ENCODE measurements around the gene SMARCC1.
A peak's percentile ranks its signal among the peaks of the same experiment; 100 is the strongest.

Gene SMARCC1

DNA sequence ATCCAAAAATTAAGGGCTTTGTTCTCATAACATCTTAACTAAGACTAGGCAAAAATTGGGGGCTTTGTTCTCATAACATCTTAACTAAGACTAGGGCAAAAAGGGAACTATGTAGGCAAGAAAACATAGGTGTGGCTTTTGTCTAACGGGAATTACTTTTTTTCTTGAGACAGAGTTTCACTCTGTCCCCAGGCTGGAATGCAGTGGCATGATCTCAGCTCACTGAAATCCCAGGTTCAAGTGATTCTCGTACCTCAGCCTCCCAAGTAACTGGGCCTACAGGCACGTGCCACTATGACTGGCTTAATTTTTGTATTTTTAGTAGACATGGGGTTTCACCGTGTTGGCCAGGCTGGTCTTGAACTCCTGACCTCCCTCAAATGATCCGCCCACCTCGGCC is 153.3 kb downstream of the SMARCC1 start:
- DNase-seq = no peak

- no peak for DNase-seq
Observed at GRCh38 chr3:47622671-47623461, 158.8 kb downstream of the SMARCC1 start.

DNA sequence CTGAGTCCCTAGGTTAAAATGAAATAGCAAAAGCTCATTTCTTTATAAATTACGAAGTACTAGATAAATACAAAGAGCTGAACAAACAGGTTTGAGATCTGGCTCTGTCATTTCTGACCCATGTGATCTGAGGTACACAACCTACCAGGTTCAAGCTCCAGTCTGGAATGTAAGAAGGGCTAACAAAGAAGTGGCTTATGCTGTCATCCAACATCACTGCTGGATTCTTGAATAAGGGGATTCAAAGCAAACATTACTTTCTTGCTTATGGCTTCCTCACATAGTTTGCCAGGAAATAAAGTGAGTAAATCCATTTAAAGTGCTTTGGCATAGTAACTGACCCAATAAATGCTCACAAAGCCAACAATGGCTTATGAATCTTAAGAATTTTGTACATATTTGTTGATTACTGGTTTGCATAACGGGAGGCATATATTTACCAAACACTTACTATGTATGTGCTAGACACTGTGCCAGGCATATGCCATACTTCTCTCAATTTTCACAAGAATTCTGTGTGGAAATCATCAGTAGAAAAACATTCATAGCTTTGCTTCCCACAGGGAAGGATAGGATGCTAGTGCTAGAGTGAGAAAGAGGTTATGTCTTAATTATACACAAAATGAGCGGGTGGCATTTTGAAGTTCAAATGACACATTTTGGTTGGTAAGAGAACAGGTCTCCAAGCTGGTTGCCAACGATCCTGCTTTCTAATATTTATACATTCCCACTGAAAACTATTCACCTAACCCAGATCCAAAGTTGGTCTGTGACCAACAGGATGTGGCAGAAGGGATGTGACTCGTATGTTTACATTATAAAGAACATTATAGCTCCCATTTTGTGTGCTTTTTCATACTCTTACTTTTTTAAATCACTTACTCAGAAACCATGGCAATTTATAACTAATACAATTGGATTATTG is 164.3 kb downstream of the SMARCC1 start:
- DNase-seq = no peak

GRCh38 chr3:47614788-47615187 is 166.9 kb downstream of the SMARCC1 start:
- no peak for DNase-seq

GRCh38 chr3:47613722-47614121 is 168.0 kb downstream of the SMARCC1 start:
- no peak for DNase-seq

DNA sequence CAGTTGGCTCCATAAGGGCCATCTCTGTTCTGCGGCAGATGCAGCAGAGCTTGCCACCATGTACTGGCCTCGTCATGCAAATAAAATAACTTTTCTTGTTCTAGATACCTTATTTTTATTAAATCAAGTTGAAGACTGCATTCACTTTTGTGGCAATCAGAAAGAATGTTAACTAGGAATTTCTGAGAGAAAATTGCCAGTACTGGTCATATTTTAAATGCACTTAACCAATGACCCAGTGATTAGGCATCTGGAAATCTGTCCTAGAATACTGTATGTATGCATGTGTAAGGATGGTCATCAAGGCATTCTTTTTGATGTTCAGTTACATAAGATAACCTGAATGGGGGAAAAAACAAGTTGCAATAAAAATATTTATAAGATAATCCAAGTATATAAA is 168.8 kb downstream of the SMARCC1 start:
- DNase-seq = no peak

DNA sequence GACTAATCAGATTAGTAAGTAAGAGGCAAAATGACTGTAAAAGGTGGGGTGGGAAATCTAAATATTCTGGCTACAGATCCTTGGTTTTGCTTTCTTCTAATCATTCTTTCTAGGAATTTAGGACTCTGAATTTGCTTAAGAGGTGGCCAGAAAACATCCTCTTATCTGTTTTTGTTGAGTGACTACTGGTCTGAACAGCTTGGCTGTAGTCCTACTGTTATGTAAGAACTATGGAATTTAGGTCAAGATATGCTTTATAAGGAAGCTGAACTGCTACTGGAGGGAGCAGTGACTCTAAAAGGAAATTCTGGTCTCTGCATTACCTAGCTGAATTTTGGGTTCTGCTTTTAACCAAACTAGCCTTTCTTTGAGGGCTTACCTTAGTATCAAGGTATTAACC is 169.5 kb downstream of the SMARCC1 start:
- DNase-seq = peak; percentile 54

- no peak for DNase-seq
Observed at GRCh38 chr3:47611576-47611975, 170.1 kb downstream of the SMARCC1 start.

GRCh38 chr3:47610583-47610982 is 171.1 kb downstream of the SMARCC1 start:
- DNase-seq = no peak

DNA sequence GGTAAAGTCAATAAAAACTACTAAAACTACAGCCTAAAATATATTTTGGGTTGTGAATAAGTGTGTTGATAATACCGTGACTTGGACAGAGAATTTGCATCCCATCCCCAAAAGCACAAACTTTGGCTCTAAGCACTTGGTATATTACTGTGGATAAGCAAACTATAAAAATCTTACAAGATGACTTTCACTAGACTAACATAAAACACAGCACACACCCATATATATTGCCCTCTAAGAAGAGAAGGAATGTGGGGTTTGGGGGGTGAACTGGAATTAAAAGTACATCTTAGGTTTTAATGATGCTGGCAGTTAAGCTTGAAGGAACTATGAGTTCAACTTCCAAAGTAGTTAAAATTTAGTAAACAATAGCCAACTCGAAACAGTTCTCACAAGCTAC is 174.4 kb downstream of the SMARCC1 start:
- no peak for DNase-seq

GRCh38 chr3:47606165-47606564 is 175.5 kb downstream of the SMARCC1 start:
- DNase-seq = no peak

DNA sequence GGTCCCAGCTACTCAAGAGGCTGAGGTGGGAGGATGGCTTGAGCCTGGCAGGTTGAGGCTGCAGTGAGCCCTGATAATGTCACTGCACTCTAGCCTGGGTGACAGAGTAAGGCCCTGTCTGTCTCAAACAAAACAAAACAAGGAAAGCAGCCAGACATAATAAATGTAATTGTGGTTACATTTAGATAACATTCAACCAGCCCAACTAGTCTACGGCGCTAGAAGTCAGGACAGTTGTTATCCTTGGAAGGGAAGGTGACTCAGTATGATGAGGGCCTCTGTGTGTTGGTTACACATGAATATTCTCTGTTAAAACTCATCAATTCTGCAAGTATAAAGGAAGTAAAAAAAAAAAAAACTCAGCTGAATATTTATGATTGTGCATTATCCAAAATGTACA is 176.0 kb downstream of the SMARCC1 start:
- DNase-seq = no peak

- DNase-seq = no peak
Observed at GRCh38 chr3:47604145-47604544, 177.5 kb downstream of the SMARCC1 start.

DNA sequence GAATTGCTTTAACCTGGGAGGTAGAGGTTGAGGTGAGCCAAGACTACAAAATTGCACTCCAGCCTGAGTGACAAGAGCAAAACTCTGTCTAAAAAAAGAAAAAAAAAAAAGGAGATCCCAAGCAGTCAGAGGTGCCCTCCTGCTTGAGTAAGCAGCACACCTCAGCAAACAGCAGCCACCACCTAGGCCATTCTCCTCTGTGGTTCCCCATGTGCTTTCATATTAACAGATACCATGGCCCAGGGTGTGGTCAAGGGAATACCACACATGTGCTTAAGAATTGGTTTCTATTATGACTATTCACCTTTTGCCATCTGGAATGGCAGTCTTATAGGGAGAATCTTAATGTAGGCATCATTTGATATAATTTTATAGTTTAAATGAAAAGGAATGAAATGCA is 178.4 kb downstream of the SMARCC1 start:
- no peak for DNase-seq

- no peak for DNase-seq
Observed at GRCh38 chr3:47601281-47601680, 180.4 kb downstream of the SMARCC1 start.

DNA sequence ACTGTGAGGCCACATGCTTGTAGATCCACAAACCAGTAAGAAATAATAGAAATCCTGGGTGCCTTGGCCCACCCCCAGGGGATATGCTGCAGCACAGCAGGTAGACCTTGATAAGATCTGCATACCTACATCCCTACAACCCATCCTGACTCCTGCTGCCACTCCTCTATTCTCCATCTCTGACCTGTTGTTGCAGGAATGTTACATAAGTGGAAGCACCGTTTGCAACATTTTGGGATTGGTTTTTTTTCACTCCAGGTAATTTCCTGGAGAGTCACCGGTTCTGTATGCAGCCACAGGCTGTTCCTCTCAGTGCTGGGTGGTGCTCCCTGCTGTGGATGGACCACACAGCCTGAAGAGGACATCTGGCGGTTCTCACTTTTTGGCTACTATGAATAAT is 186.9 kb downstream of the SMARCC1 start:
- no peak for DNase-seq

DNA sequence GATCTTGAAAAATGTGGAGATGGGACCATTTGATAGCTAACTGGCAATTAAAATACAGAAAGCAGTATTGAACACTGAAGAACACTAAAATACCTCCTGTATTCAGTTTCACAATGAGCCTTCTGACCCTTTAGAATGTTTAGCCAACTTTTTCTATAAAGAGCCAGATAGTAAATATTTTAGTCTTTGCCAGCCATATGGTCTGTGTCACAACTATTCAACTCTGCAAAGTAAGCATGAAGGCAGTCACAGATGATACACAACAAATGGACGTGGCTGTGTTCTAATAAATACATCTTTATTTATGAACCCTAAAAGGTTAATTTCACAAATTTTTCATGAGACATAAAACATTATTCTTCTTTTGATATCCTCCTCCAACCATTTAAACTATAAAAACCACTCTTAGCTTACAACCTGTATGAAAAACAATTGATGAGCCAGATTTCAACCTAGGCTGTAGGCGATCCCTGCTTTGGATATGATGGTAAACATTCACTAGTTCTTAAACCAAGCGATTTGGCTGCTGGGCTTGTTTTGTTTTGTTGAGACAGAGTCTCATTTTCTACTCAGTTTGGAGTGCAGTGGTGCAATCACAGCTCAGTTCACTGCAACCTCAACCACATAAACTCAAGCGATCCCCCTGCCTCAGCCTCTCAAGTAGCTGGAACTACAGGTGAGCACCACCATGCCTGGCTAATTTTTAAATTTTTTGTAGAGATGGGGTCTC is 189.5 kb downstream of the SMARCC1 start:
- DNase-seq = no peak

- no peak for DNase-seq
Observed at GRCh38 chr3:47590216-47590615, 191.5 kb downstream of the SMARCC1 start.

- DNase-seq = no peak
Observed at GRCh38 chr3:47588587-47588986, 193.1 kb downstream of the SMARCC1 start.

DNA sequence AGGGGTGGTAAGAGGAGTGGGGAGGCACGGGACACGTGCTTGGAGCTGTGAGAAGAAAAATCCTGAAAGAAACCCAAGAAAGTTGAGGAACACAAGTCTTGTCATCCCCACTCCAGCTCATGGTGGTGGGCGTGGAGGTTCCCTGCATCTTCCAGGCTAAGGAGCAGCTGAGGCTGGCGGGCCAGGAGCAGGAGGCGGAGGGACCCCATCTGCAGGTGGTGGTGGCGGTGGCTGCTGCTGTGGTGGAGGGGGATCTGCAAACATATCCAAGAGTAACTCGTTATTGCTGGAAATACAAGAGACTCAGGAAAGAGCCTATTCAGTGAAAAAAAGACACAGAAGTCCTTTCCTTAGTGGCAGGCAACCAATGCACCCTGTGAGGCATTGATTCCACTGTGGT is 193.6 kb downstream of the SMARCC1 start:
- DNase-seq = no peak

- DNase-seq = no peak
Observed at GRCh38 chr3:47586746-47587145, 194.9 kb downstream of the SMARCC1 start.

GRCh38 chr3:47583320-47584075 is 198.2 kb downstream of the SMARCC1 start:
- DNase-seq = no peak

DNA sequence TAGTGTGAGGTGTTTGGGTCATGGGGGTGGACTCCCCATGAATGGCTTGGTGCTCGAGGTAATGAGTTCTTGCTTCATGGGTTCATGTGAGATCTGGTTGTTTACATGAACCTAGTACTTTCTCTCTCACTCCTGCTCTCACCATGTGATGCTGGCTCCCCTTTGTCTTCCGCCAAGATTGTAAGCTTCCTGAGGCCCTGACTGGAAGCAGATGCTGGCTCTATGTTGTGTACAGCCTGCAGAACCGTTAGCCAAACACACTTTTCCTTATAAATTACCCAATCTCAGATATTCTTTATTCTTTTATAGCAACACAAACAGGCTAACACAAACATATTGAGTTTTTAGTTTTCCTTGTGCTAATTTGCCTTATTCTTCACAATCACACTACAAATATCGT is 199.9 kb downstream of the SMARCC1 start:
- no peak for DNase-seq
